HG03097 (cell line): ENCODE measurements around the gene SERTAD1.
A peak's percentile ranks its signal among the peaks of the same experiment; 100 is the strongest.
"Not testable (repeated sequence)": the region's sequence is repeated elsewhere in the genome, so short reads cannot be mapped to it uniquely, and the experiment has no call there.

Experiments
- ATAC-seq: cut with Tn5 transposase; IDR thresholded peaks from one replicate; pipeline ENCODE4 v1.9.1; 2021; ENCODE audit not compliant: unreplicated experiment, low FRiP score

The SERTAD1 gene

GRCh38 chr19:40422748-40423566 is 2.8 kb downstream of the SERTAD1 start:
- ATAC-seq: no peak

- no peak for ATAC-seq
These were observed 3.6 kb downstream of the SERTAD1 start for GRCh38 chr19:40421993-40422747.

GRCh38 chr19:40420766-40421765 is 4.7 kb downstream of the SERTAD1 start:
- ATAC-seq: peak; percentile 35

- no peak for ATAC-seq
These were observed 5.4 kb downstream of the SERTAD1 start for GRCh38 chr19:40420451-40420765.

GRCh38 chr19:40419780-40420179 is 6.0 kb downstream of the SERTAD1 start:
- no peak for ATAC-seq

- ATAC-seq: no peak
These were observed 6.7 kb downstream of the SERTAD1 start for GRCh38 chr19:40419066-40419612.

GRCh38 chr19:40418040-40418439 is 7.8 kb downstream of the SERTAD1 start:
- ATAC-seq: no peak

GRCh38 chr19:40417643-40417981 is 8.2 kb downstream of the SERTAD1 start:
- no peak for ATAC-seq

GRCh38 chr19:40416918-40417642 is 8.7 kb downstream of the SERTAD1 start:
- no peak for ATAC-seq

GRCh38 chr19:40415768-40416167 is 10.0 kb downstream of the SERTAD1 start:
- ATAC-seq: no peak

- ATAC-seq: no peak
These were observed 11.0 kb downstream of the SERTAD1 start for GRCh38 chr19:40414542-40415535.

- no peak for ATAC-seq
These were observed 12.4 kb downstream of the SERTAD1 start, which contains the start of gene PRX for GRCh38 chr19:40413291-40413845. PRX (minus strand) TSS chr19:40413378; CDS start chr19:40407932, 5,446 bp downstream.

GRCh38 chr19:40412866-40413265 is 12.9 kb downstream of the SERTAD1 start:
- no peak for ATAC-seq

- ATAC-seq: no peak
These were observed 13.8 kb downstream of the SERTAD1 start for GRCh38 chr19:40411958-40412499.

GRCh38 chr19:40411125-40411842 is 14.5 kb downstream of the SERTAD1 start:
- ATAC-seq: no peak

- no peak for ATAC-seq
These were observed 15.8 kb downstream of the SERTAD1 start for GRCh38 chr19:40410030-40410389.

- not testable (repeated sequence) for ATAC-seq
These were observed 17.2 kb downstream of the SERTAD1 start for GRCh38 chr19:40408598-40408925.
